PC-3 (cell line): ENCODE data around the gene CCDC28B.

Source experiments
- EZH2 ChIP-seq: fragments of 300-600 bp; sonication (generic); IDR thresholded peaks from one replicate; pipeline ENCODE4 v1.6.1; 2017; ENCODE audit warnings: antibody characterized with exemption, mild to moderate bottlenecking, low read length; ENCODE audit not compliant: unreplicated experiment
- EZH2phosphoT487 ChIP-seq: fragments of 300-600 bp; sonication (generic); IDR thresholded peaks from 2 replicates; pipeline ENCODE4 v1.6.1; 2018; ENCODE audit warnings: mild to moderate bottlenecking, antibody characterized with exemption, low read length, borderline replicate concordance
- TF ChIP-seq, protein P1 (sequence below): fragments of 300-600 bp; sonication (generic); conservative IDR thresholded peaks from 2 replicates; pipeline ENCODE4 v1.5.1; 2017; ENCODE audit warnings: antibody characterized with exemption, low read depth, mild to moderate bottlenecking, low read length

DNA sequence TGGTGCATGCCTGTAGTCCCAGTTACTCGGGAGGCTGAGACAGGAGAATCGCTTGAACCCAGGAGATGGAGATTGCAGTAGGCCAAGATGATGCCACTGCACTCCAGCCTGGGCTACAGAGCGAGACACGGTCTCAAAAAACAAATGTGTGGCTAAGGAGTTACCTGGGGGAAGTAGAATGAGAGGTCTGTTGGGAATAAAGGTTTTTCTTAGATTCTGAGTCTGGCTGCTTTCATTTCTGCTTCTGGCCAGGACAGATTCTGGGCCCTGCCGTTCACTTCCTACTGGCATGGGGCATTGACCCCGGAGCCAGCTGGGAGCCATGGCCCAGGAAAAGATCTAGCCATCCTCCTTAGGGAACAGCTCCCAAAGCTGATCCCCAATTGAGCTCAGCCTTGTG, 8.1 kb downstream of the CCDC28B start:
- TF ChIP-seq, protein P1, sequence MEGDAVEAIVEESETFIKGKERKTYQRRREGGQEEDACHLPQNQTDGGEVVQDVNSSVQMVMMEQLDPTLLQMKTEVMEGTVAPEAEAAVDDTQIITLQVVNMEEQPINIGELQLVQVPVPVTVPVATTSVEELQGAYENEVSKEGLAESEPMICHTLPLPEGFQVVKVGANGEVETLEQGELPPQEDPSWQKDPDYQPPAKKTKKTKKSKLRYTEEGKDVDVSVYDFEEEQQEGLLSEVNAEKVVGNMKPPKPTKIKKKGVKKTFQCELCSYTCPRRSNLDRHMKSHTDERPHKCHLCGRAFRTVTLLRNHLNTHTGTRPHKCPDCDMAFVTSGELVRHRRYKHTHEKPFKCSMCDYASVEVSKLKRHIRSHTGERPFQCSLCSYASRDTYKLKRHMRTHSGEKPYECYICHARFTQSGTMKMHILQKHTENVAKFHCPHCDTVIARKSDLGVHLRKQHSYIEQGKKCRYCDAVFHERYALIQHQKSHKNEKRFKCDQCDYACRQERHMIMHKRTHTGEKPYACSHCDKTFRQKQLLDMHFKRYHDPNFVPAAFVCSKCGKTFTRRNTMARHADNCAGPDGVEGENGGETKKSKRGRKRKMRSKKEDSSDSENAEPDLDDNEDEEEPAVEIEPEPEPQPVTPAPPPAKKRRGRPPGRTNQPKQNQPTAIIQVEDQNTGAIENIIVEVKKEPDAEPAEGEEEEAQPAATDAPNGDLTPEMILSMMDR, result no peak
- TF ChIP-seq EZH2 (no peak), EZH2phosphoT487 (no peak)
